Activated CD4-positive, alpha-beta memory T cell treated with anti-CD3 and anti-CD28 coated beads, Interleukin-2, amount 10 ng/mL, durations not matched to agents 7 days and 5 days (primary cell): Measurements from ENCODE around the gene CMBL. TPM values are rescaled to one million over a fixed set of nuclear protein-coding genes. Genes with fewer than 3 reads are reported as not detected.
"Not testable (repeated sequence)": the region's sequence is repeated elsewhere in the genome, so short reads cannot be mapped to it uniquely, and the experiment has no call there.

ENCODE experiments used
- CTCF ChIA-PET: fragments of 350-600 bp; sonication (Branson Sonifier 250); formaldehyde crosslinking; loops from one replicate; lab custom pipeline; 2021; ENCODE audit warnings: antibody characterized with exemption, inconsistent platforms; lab: Charles Lee
- POLR2A ChIA-PET: fragments of 350-600 bp; sonication (Branson Sonifier 250); formaldehyde crosslinking; loops from one replicate; lab custom pipeline; 2021; ENCODE audit warnings: antibody characterized with exemption; lab: Charles Lee
- DNase-seq: peaks from one replicate; pipeline ENCODE4 v3.0.0-alpha.2; 2020
- H3K27ac Mint-ChIP-seq: one replicate; pipeline ENCODE4 v1.8.0; 2021; ENCODE audit warnings: mild to moderate bottlenecking, mixed read lengths
- H3K27me3 Mint-ChIP-seq: one replicate; pipeline ENCODE4 v1.8.0; 2021; ENCODE audit warnings: mixed read lengths
- H3K36me3 Mint-ChIP-seq: one replicate; pipeline ENCODE4 v1.8.0; 2021; ENCODE audit warnings: low read depth, mixed read lengths
- H3K4me1 Mint-ChIP-seq: one replicate; pipeline ENCODE4 v1.8.0; 2021; ENCODE audit warnings: mixed read lengths
- H3K4me3 Mint-ChIP-seq: one replicate; pipeline ENCODE4 v1.8.0; 2021; ENCODE audit warnings: mild to moderate bottlenecking, mixed read lengths
- H3K9me3 Mint-ChIP-seq: one replicate; pipeline ENCODE4 v1.8.0; 2021; ENCODE audit warnings: mixed read lengths
- total RNA-seq, 2 experiments: library from RNA; stranded (reverse); gene quantifications; one replicate each; pipeline ENCODE4 v1.2.3, GENCODE V29; 2021

Gene CMBL
- total RNA-seq, 2 experiments from 2014 or later, result 1.7 to 2.0 TPM

DNA sequence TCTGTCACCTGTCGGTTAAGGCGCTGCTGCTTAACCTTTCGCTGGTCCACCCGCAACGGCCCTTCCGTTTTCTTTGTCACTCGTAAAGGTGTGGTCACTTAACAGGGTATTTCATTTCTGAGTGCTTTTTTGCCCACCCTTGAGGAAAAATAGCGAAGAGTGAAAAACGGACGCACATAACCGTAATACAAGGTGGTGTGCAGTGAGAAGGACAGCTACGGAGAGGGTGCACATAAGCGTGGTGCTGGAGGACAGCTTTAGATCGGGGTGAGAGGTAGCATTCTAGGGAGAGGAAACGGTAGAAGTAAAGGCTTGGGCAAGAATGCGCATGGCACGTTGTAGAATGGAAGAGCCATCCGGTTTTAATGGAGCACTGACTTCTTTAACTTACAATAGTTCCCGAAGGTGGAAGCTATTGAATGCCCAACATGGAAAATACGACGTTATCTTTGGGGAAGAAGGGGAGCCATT lies 56.9 kb downstream of the CMBL start:
- peak overlapping the region; percentile 81 for H3K4me3 Mint-ChIP-seq
- no peaks in the 10 kb centered on the region for H3K27me3 Mint-ChIP-seq
- H3K4me1 Mint-ChIP-seq, result peaks cover 65% of the 10 kb centered on the region
- peak; percentile 38 for DNase-seq
- peak overlapping the region; percentile 60 for H3K27ac Mint-ChIP-seq
- ChIA-PET POLR2A (interaction anchor here (1.0 to 5.4 kb wide), 12 partner anchors 9 to 384 kb away, joined by 3 to 55 read pairs (median 6); partner anchors contain the start of gene MARCHF6), CTCF (interaction anchor here (1.3 to 2.8 kb wide), 2 partner anchors 33 to 103 kb away, joined by 4 to 9 read pairs; partner anchors contain the start of gene MARCHF6)
- H3K36me3 Mint-ChIP-seq, result peaks cover 49% of the 10 kb centered on the region
- H3K9me3 Mint-ChIP-seq, result no peaks in the 10 kb centered on the region

DNA sequence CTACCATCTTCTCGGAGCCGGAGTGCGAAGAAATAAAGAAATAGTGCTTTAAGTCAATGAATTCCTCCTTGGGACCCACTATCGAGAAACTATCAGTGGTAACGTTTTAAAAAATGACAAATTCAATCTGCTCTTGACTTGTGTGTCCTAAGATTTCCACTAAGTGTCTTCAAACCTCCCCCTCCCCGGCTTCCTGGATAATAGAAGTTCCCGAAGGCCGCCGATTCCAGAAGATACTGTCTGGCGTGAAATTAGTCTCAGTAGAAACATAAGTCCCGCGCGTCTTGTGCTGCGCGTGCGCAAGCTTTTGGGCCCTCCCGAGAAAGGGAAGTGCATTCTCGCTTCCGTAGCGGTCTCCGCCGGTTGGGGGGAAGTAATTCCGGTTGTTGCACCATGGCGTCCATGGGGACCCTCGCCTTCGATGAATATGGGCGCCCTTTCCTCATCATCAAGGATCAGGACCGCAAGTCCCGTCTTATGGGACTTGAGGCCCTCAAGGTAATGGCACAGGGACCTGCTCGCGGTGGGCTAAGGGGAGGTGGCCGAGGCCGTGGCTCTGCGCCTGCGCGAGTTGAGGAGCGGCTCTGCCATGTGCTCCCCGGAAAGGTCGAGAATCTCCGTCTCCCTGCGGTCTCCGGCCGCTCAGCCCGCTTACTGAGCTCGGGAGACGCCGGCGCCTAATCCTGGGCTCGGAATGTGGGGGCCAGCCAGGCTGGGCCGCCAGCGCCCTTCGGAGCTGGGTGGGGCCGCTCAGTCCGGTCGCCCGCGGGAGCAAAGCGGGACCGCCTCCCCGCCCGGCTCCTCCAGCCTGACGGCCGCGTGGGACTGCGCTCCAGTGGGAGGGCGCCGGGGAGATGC lies 57.5 kb downstream of the CMBL start, which contains the start of gene CCT5:
TSS of gene CCT5 (plus strand) at position 333 of the 858 bp plus-strand sequence. CDS start at position 394, 61 bp downstream.
- peak within 1 kb of the TSS; percentile 93 for H3K27ac Mint-ChIP-seq
- ChIA-PET CTCF (interaction anchor here (0.5 to 2.8 kb wide), 6 partner anchors 32 to 440 kb away, joined by 3 to 9 read pairs (median 4); partner anchors contain the start of gene MARCHF6), POLR2A (interaction anchor here (0.6 to 5.4 kb wide), 18 partner anchors 9 to 510 kb away, joined by 3 to 55 read pairs (median 4); partner anchors contain the start of genes DAP, MARCHF6 and ROPN1L)
- peaks cover 43% of the 10 kb centered on the region for H3K36me3 Mint-ChIP-seq
- no peaks in the 10 kb centered on the region for H3K9me3 Mint-ChIP-seq
- peak; percentile 91 for DNase-seq
- H3K27me3 Mint-ChIP-seq, result no peaks in the 10 kb centered on the region
- H3K4me1 Mint-ChIP-seq, result peaks cover 59% of the 10 kb centered on the region
- H3K4me3 Mint-ChIP-seq, result peak within 1 kb of the TSS; percentile 81

DNA sequence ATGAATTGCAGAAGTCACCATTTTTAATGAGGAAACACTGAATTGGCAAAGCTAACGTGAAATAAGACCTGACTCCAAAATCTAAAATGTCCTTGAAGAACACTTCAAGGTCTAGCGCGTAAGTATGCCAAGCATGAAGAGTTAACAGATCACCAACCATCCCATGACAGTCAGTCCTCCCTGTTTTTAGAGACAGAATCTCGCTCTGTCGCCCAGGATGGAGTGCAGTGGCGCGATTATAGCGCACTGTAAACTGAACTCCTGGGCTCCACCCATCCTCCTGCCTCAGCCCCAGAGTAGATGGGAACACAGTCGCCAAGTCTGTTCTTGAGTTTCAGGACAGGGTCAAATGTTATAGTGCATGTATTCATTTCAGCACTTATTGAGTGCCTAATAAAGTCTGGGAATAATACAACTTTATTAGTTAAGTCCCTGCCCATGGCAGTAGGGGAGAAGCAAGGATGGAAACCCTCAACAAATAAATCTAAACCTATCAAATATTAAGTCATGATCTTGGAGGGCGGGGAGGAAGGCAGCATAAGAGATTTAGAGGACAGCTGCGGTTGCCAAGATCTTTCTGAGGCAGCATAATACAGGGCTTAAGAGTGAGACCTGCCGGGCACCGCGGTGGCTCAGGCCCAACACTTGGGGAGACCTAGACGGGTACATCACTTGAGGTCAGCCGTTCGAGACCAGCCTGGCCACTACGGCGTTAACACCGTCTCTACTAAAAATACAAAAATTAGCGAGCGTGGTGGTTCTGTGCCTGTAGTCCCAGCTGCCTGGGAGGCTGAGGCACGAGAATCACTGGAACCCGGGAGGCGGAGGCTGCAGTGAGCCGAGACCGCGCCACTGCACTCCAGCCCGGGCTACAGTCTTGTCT lies 59.1 kb downstream of the CMBL start:
- POLR2A ChIA-PET, result interaction anchor here (0.6 to 5.4 kb wide), 9 partner anchors 12 to 384 kb away, joined by 3 to 55 read pairs (median 4); partner anchors contain the start of genes MARCHF6 and ROPN1L

DNA sequence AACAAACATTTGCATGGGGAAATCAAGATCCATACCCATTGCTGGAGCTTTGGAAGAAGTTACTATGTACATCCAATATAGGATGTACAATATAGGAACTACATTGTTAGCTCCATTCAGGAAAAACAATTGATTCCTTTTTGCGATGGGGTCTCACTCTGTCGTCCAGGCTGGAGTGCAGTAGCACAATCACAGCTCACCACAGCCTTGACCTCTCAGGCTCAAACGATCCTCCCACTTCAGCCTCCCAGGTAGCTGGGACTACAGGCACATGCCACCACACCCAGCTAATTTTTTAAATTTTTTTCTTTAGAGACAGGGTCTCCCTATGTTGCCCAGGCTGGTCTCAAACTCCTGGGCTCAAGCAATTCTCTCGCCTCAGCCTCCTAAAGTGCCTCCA lies 60.5 kb downstream of the CMBL start:
- H3K9me3 Mint-ChIP-seq, H3K27me3 Mint-ChIP-seq, H3K4me3 Mint-ChIP-seq, H3K27ac Mint-ChIP-seq, CTCF ChIA-PET, DNase-seq: not testable (repeated sequence)
- Mint-ChIP-seq H3K4me1 (peaks cover 40% of the 10 kb centered on the region), H3K36me3 (peaks cover 26% of the 10 kb centered on the region)
- POLR2A ChIA-PET, result interaction anchor here (0.6 to 1.1 kb wide), 2 partner anchors 17 to 106 kb away, joined by 4 read pairs; partner anchors contain the start of gene MARCHF6

More for the DNA sequence above, 59.1 kb downstream of the CMBL start:
- H3K4me3 Mint-ChIP-seq, result peak overlapping the region; percentile 81
- peak overlapping the region; percentile 93 for H3K27ac Mint-ChIP-seq
- no peaks in the 10 kb centered on the region for H3K27me3 Mint-ChIP-seq
- peaks cover 50% of the 10 kb centered on the region for H3K4me1 Mint-ChIP-seq
- H3K36me3 Mint-ChIP-seq, result peaks cover 33% of the 10 kb centered on the region
- CTCF ChIA-PET, result interaction anchor here (0.7 to 2.8 kb wide), 3 partner anchors 35 to 379 kb away, joined by 3 to 9 read pairs (median 8); no protein-coding TSS in a partner anchor
- peak; percentile 21 for DNase-seq
- no peaks in the 10 kb centered on the region for H3K9me3 Mint-ChIP-seq

DNA sequence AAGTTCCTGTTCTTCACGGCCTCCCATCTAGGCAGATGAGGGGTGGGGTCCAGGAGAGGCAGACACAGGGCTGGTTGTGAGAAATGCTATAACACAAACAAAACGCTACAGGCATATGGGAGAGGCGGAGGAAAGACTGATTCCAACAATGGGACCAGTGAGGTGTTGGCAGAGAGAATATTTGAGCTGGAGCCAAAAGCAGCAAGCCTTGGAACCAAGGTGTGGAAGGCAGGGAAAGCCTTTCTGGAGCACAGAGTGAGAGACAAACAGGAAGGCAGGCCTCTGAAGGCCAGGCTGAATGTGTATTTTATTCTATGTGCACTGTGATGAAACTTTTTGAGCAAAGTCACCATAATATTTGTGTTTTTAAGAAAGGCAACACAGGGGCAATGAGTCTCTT lies 60.9 kb downstream of the CMBL start:
- H3K9me3 Mint-ChIP-seq, result no peaks in the 10 kb centered on the region
- DNase-seq, result no peak
- peaks cover 35% of the 10 kb centered on the region for H3K4me1 Mint-ChIP-seq
- ChIA-PET POLR2A (interaction anchor here (0.6 to 1.1 kb wide), 2 partner anchors 18 to 106 kb away, joined by 4 read pairs; partner anchors contain the start of gene MARCHF6), CTCF (no interaction called here)
- no peaks in the 10 kb centered on the region for H3K27me3 Mint-ChIP-seq
- peaks cover 21% of the 10 kb centered on the region for H3K36me3 Mint-ChIP-seq
- no peak overlapping the region for H3K4me3 Mint-ChIP-seq
- H3K27ac Mint-ChIP-seq, result no peak overlapping the region

DNA sequence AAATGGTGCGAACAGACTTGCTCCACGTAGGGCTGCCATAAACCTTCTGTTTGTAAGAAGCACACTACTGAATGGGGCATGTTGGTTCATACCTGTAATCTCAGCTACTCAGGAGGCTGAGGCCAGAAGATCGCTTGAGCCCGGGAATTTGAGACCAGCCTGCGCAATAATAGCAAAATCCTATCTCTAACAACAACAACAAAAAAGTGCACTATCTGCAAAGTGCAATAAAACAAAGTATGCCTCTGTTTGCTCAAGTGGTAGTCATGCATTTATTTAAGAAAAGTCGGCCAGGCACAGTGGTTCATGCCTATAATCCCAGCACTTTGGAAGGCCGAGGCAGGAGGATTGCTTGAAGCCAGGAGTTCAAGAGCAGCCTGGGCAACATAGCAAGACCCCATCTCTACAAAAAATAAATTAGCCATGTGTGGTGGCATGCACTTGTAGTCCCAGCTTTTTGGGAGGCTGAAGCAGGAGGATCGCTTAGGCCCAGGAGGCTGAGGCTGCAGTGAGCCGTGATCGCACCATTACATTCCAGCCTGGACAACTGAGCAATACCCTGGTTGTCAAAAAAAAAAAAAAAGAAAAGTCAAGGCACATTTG lies 63.3 kb downstream of the CMBL start:
- Mint-ChIP-seq H3K4me1 (peaks cover 27% of the 10 kb centered on the region), H3K27me3 (no peaks in the 10 kb centered on the region), H3K4me3 (no peak overlapping the region), H3K36me3 (peaks cover 12% of the 10 kb centered on the region), H3K27ac (no peak overlapping the region), H3K9me3 (no peaks in the 10 kb centered on the region)
- ChIA-PET CTCF (no interaction called here), POLR2A (interaction anchor here (0.5 kb wide), 1 partner anchor 37 kb away, joined by 3 read pairs; no protein-coding TSS in a partner anchor)
- DNase-seq, result no peak

DNA sequence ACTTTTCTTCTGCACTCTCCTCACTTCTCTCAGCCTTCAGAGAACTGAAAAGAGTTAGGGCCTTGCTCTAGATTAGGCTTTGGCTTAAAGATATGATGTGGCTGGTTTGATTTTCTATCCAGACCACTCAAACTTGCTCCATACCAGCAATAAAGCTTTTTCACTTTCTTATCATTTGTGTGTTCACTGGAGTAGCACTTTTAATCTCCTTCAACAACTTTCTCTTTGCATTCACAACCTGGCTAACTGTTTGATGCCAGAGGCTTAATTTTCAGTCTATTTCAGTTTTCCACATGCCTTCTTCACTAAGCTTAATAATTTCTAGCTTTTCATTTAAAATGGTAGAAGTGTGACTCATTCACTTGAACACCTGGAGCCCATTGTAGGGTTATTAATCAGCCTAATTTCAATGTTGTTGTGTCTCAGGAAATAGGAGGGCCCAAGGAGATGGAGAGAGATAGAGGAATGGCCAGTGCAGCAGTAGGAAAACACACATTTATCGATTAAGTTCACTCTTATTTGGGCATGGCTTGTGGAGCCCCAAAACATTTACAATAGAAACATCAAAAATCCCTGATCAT lies 64.0 kb downstream of the CMBL start:
- Mint-ChIP-seq H3K4me3 (no peak overlapping the region), H3K9me3 (no peaks in the 10 kb centered on the region), H3K4me1 (peaks cover 22% of the 10 kb centered on the region), H3K27ac (no peak overlapping the region), H3K27me3 (no peaks in the 10 kb centered on the region), H3K36me3 (peaks cover 10% of the 10 kb centered on the region)
- no peak for DNase-seq
- CTCF ChIA-PET, result no interaction called here
- POLR2A ChIA-PET, result no interaction called here

DNA sequence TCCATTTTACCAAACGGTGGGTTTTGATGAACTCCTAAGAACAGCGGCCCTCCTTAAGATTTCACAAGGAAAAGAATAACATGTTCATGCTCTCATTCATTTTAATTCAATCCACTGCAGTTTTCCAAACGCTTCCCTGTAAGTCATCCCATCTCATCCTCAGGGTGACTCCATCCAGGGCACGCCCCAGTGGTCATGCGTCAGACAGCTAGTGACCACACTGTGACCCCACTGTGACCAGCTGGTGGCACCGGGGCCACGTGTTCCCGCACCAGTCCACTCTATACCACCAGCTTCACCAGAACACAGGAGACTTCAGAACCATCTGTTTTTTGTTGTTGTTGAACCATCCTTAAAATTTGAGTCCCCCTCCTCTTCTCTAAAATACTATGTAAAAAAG lies 72.4 kb downstream of the CMBL start:
- CTCF ChIA-PET, result no interaction called here
- no peak overlapping the region for H3K27ac Mint-ChIP-seq
- H3K9me3 Mint-ChIP-seq, result no peaks in the 10 kb centered on the region
- DNase-seq, result no peak
- H3K4me3 Mint-ChIP-seq, result no peak overlapping the region
- H3K36me3 Mint-ChIP-seq, result peaks cover 21% of the 10 kb centered on the region
- no peaks in the 10 kb centered on the region for H3K27me3 Mint-ChIP-seq
- POLR2A ChIA-PET, result interaction anchor here (1.3 kb wide), 1 partner anchor 14 kb away, joined by 3 read pairs; no protein-coding TSS in a partner anchor
- no peaks in the 10 kb centered on the region for H3K4me1 Mint-ChIP-seq

DNA sequence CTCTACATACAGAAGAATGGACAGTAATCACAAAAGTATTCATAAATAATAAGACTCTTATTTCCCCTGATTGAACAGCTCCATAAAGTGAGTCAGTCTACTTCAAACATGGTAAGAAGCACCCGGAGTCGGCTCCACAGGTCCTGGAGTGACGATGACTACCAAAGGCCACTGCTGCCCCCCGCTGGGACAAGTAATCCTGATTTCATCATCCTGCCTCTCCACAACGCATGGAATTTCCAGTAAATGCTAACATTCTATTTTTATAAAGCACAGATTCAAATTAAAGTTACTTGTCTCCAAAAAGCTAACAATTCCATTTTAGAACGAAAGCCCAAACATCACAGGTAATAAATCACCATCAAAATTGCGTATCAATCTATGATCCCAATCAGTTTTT lies 74.2 kb downstream of the CMBL start:
- H3K36me3 Mint-ChIP-seq, result peaks cover 21% of the 10 kb centered on the region
- POLR2A ChIA-PET, result no interaction called here

DNA sequence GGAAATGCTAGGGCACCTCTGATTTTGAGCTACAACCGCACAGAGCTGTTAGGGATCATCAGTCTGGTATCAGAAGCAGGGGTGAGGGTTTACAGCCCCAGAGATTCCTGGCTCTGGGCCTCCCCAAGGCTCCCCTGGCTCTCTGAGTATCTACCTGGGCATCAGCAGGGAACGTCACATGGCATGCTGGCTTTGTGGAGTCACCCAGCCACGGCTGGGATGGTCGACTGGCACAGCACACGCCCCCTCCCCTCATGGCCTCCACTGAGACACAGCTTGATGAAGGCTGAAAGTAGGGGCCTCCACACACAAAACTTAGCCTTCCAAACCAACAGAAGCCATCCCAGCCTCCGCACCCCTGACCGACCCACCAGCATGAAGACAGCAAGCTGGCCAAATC lies 74.7 kb downstream of the CMBL start:
- CTCF ChIA-PET, result no interaction called here
- H3K27me3 Mint-ChIP-seq, result no peaks in the 10 kb centered on the region
- POLR2A ChIA-PET, result interaction anchor here (1.1 kb wide), 1 partner anchor 18 kb away, joined by 3 read pairs; the partner anchor contains the start of gene CCT5
- peaks cover 20% of the 10 kb centered on the region for H3K36me3 Mint-ChIP-seq
- H3K27ac Mint-ChIP-seq, result no peak overlapping the region
- H3K4me1 Mint-ChIP-seq, result no peaks in the 10 kb centered on the region
- DNase-seq, result no peak
- no peaks in the 10 kb centered on the region for H3K9me3 Mint-ChIP-seq
- H3K4me3 Mint-ChIP-seq, result no peak overlapping the region

More for the DNA sequence above, 74.2 kb downstream of the CMBL start:
- Mint-ChIP-seq H3K9me3 (no peaks in the 10 kb centered on the region), H3K4me3 (no peak overlapping the region), H3K4me1 (no peaks in the 10 kb centered on the region), H3K27ac (no peak overlapping the region), H3K27me3 (no peaks in the 10 kb centered on the region)
- CTCF ChIA-PET, result no interaction called here
- no peak for DNase-seq

DNA sequence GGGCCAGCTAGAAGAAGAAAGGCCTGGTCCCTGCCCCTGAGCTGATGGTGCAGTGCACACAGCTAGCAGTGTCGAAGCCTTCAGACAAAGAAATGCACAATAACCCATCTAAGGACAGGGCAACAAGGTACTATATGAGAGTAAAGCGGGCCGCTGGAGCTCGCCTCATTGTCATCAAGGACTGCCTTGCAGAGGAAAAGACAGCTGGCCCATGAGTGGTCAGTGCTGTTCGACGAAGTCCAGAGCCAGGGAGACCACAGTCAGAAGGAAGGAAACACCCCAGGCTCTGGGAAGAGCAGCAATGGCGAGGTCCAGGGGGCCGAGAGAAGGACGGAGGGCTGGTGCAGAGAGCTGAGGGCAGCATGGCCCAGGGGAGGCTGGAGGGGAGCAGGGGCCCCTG lies 75.3 kb downstream of the CMBL start:
- Mint-ChIP-seq H3K4me1 (no peaks in the 10 kb centered on the region), H3K9me3 (no peaks in the 10 kb centered on the region), H3K4me3 (no peak overlapping the region), H3K27ac (no peak overlapping the region), H3K36me3 (peaks cover 17% of the 10 kb centered on the region), H3K27me3 (no peaks in the 10 kb centered on the region)
- ChIA-PET CTCF (no interaction called here), POLR2A (interaction anchor here (0.7 to 1.1 kb wide), 2 partner anchors 10 to 18 kb away, joined by 3 read pairs; partner anchors contain the start of gene CCT5)
- no peak for DNase-seq
